CD4-positive, alpha-beta T cell treated with Interleukin-17A for 1 hour (primary cell): Measurements from ENCODE around the gene SERPINB6.
"Not testable (repeated sequence)": the region's sequence is repeated elsewhere in the genome, so short reads cannot be mapped to it uniquely, and the experiment has no call there.

ENCODE experiments used
- DNase-seq: peaks from one replicate; pipeline ENCODE4 v3.0.0-alpha.2; 2020

The SERPINB6 gene

GRCh38 chr6:2953098-2953497 lies 18.3 kb downstream of the SERPINB6 start:
- DNase-seq: no peak

- DNase-seq: peak; percentile 76
These were observed 18.7 kb downstream of the SERPINB6 start for GRCh38 chr6:2952557-2953095.

- peak; percentile 24 for DNase-seq
These were observed 19.6 kb downstream of the SERPINB6 start for GRCh38 chr6:2951728-2952127.

GRCh38 chr6:2950713-2951112 lies 20.7 kb downstream of the SERPINB6 start:
- DNase-seq: no peak

- no peak for DNase-seq
These were observed 21.8 kb downstream of the SERPINB6 start for GRCh38 chr6:2949536-2950083.

- no peak for DNase-seq
These were observed 22.2 kb downstream of the SERPINB6 start for GRCh38 chr6:2949121-2949520.

- DNase-seq: no peak
These were observed 22.9 kb downstream of the SERPINB6 start for GRCh38 chr6:2948228-2949025.

GRCh38 chr6:2947445-2947844 lies 23.9 kb downstream of the SERPINB6 start:
- DNase-seq: no peak

GRCh38 chr6:2945153-2945452 lies 26.3 kb downstream of the SERPINB6 start:
- no peak for DNase-seq

- DNase-seq: no peak
These were observed 26.8 kb downstream of the SERPINB6 start for GRCh38 chr6:2944405-2945152.

GRCh38 chr6:2943564-2943955 lies 27.8 kb downstream of the SERPINB6 start:
- no peak for DNase-seq

GRCh38 chr6:2942914-2943563 lies 28.3 kb downstream of the SERPINB6 start:
- DNase-seq: peak; percentile 31

- DNase-seq: not testable (repeated sequence)
These were observed 29.3 kb downstream of the SERPINB6 start for GRCh38 chr6:2942116-2942515.

- DNase-seq: no peak
These were observed 30.5 kb downstream of the SERPINB6 start for GRCh38 chr6:2940851-2941250.

- DNase-seq: peak; percentile 94
These were observed 31.1 kb downstream of the SERPINB6 start for GRCh38 chr6:2940010-2940850.

GRCh38 chr6:2939315-2940009 lies 31.9 kb downstream of the SERPINB6 start:
- no peak for DNase-seq

- no peak for DNase-seq
These were observed 32.7 kb downstream of the SERPINB6 start for GRCh38 chr6:2938632-2939083.

GRCh38 chr6:2938004-2938631 lies 33.2 kb downstream of the SERPINB6 start:
- DNase-seq: no peak

- DNase-seq: no peak
These were observed 33.8 kb downstream of the SERPINB6 start for GRCh38 chr6:2937627-2938003.

GRCh38 chr6:2935566-2936291 lies 35.6 kb downstream of the SERPINB6 start:
- no peak for DNase-seq
